Thoracic aorta (tissue), 2 donors: Measurements from ENCODE around the gene NDUFB5. TPM values are rescaled to one million over a fixed set of nuclear protein-coding genes. Genes with fewer than 3 reads are reported as not detected.
"Not testable (repeated sequence)": the region's sequence is repeated elsewhere in the genome, so short reads cannot be mapped to it uniquely, and the experiment has no call there.

Experiments used
- ATAC-seq: fragments of 150-250 bp; one replicate; pipeline ENCODE4 v1.8.0; 2017; ENCODE audit warnings: low read depth; ENCODE audit not compliant: insufficient number of reproducible peaks, low FRiP score
- DNase-seq: peaks from one replicate; pipeline ENCODE4 v3.0.0-alpha.2; 2020; ENCODE audit warnings: low spot score
- H3K27ac ChIP-seq, 2 donors: fragments of 200-600 bp; sonication (generic); 1 replicate in 1 of 2; 2 replicates in 1 of 2; pipeline ENCODE4 v1.5.1; 2016; ENCODE audit warnings: mild to moderate bottlenecking in 2 of 2, moderate library complexity in 2 of 2
- H3K27me3 ChIP-seq: fragments of 200-600 bp; sonication (generic); replicated peaks from 2 replicates; pipeline ENCODE4 v1.6.0; 2016; ENCODE audit warnings: mild to moderate bottlenecking; ENCODE audit not compliant: insufficient read depth
- H3K36me3 ChIP-seq: fragments of 200-600 bp; sonication (generic); one replicate; pipeline ENCODE4 v1.5.1; 2016
- H3K4me1 ChIP-seq, 2 donors: fragments of 200-600 bp; sonication (generic); 1 replicate in 1 of 2; 2 replicates in 1 of 2; pipeline versions ENCODE4 v1.5.1 to v1.6.0; 2016; ENCODE audit warnings: low read depth in 2 of 2, mild to moderate bottlenecking in 1 of 2; ENCODE audit not compliant: control insufficient read depth in 1 of 2
- H3K4me3 ChIP-seq: fragments of 200-600 bp; sonication (generic); 2 replicates; pipeline ENCODE4 v1.5.1; 2016; ENCODE audit warnings: mild to moderate bottlenecking
- H3K9me3 ChIP-seq: fragments of 200-600 bp; sonication (generic); 2 replicates; pipeline ENCODE4 v1.5.1; 2016
- total RNA-seq, 2 donors: library from RNA; depleted of rRNA; stranded (reverse); fragments of >200 nt; gene quantifications; one replicate each; pipeline versions ENCODE4 v1.1.0 to v1.2.3, GENCODE V29; 2016
- TF ChIP-seq, protein P1 (sequence below): fragments of 200-600 bp; sonication (generic); IDR thresholded peaks from one replicate; pipeline ENCODE4 v1.5.1; 2019; ENCODE audit warnings: antibody characterized with exemption

NDUFB5 gene
- total RNA-seq, 2 donors from 2014 or later, result 47.1 to 56.0 TPM

DNA sequence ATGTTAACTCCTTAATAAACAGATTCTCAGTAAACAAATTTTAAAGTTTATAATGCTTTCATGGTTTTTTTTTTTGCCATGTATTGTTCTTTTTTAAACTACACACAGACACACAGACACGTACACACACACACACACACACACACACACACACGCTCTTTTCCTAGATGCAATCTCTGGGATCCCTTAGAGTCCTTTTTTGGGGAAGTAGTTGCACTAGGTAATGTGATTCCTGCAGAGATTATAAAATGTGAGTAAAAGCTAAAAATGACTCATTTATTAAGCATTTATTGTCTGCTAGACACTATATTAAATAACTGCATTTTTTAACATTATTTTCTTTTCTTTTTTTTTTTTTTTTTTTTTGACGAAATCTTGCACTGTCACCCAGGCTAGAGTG is 19.9 kb downstream of the NDUFB5 start:
- Histone ChIP-seq H3K36me3 (peaks cover 19% of the 10 kb centered on the region), H3K27me3 (no peaks in the 10 kb centered on the region), H3K4me1 (no peaks in the 10 kb centered on the region), H3K9me3 (no peaks in the 10 kb centered on the region), H3K4me3 (no peak overlapping the region), H3K27ac (no peak overlapping the region)
- TF ChIP-seq, protein P1, sequence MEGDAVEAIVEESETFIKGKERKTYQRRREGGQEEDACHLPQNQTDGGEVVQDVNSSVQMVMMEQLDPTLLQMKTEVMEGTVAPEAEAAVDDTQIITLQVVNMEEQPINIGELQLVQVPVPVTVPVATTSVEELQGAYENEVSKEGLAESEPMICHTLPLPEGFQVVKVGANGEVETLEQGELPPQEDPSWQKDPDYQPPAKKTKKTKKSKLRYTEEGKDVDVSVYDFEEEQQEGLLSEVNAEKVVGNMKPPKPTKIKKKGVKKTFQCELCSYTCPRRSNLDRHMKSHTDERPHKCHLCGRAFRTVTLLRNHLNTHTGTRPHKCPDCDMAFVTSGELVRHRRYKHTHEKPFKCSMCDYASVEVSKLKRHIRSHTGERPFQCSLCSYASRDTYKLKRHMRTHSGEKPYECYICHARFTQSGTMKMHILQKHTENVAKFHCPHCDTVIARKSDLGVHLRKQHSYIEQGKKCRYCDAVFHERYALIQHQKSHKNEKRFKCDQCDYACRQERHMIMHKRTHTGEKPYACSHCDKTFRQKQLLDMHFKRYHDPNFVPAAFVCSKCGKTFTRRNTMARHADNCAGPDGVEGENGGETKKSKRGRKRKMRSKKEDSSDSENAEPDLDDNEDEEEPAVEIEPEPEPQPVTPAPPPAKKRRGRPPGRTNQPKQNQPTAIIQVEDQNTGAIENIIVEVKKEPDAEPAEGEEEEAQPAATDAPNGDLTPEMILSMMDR, result no peak
- DNase-seq (no peak), ATAC-seq (no peak)

DNA sequence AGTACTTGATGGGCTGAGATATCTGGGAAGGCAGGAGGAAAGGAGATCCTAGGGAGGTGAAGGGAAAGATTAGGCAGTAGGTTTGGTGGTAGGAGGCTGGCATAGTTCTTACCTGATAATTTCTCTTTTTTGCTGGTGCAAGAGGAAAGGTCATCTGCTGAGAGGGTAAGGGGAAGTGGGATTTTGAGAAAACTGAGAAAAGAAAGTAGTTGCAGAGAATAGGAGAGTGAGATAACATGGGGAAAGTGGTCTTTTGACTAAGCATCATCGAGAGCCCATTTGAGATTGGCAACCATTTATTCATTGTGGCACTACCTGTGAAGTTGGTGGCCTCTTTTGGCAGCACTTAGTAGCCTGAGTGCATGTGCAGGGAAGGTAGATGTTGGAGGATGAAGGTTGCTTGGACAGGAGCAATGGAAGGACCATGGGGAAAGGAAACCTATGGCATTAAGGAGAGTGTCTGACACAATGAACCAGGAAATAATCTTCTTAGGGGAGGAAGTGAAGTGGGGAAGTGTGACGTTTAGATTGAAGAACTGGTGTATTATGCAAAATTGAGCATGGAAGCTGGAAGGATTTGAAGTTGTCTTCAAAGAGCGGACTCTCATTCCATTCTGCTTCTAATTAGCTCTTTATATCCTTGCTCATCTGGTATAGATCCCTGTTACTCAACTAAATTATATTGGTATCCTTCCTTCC is 26.3 kb downstream of the NDUFB5 start:
- TF ChIP-seq, protein P1, result no peak
- Histone ChIP-seq H3K27ac (no peak overlapping the region), H3K27me3 (no peaks in the 10 kb centered on the region), H3K4me3 (no peak overlapping the region), H3K9me3 (no peaks in the 10 kb centered on the region), H3K4me1 (no peaks in the 10 kb centered on the region), H3K36me3 (no peaks in the 10 kb centered on the region)
- no peak for ATAC-seq
- DNase-seq, result no peak

DNA sequence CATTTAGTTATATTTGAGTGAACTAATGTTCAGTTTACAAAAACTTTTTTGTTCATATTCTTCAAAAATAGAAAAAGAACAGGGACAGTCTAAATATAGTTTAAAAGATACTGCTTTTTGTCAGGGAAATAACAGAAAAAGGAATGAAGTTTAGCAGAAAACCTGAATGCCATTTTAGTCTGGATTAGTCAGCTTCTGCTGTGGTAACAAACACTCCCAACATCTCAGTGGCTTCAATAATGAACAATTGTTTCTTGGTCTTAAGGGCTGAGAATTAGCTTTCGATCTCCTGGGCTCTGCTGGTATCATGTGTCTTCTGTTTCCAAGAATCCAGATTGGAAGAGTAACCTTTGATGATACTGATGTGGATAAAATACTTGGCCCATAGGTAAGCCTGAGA is 35.9 kb downstream of the NDUFB5 start:
- no peak for DNase-seq
- TF ChIP-seq, protein P1, result no peak
- Histone ChIP-seq H3K27me3 (no peaks in the 10 kb centered on the region), H3K9me3 (no peaks in the 10 kb centered on the region), H3K27ac (no peak overlapping the region), H3K4me3 (no peak overlapping the region), H3K4me1 (no peaks in the 10 kb centered on the region), H3K36me3 (no peaks in the 10 kb centered on the region)
- no peak for ATAC-seq

DNA sequence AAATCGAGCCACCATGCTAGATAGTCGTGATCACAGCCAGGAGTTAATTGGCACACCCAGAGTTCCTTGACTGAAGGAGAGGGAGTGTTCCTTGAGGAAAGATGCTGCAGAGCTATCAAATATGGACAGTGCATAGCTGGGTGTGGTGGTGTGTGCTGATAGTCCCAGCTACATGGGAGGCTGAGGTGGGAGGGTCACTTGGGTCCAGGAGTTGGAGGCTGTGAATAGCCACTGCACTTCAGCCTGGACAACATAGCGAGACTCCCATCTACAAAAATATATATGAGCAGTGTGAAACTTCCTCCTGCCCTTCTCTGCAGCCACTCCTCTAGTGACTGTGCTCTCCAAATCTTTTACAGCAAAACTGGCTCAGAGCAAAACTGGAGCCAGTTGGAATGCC is 38.3 kb downstream of the NDUFB5 start:
- ATAC-seq (no peak), DNase-seq (no peak)
- Histone ChIP-seq H3K4me3 (no peak overlapping the region), H3K27me3 (no peaks in the 10 kb centered on the region), H3K9me3 (no peaks in the 10 kb centered on the region), H3K4me1 (no peaks in the 10 kb centered on the region), H3K27ac (no peak overlapping the region), H3K36me3 (no peaks in the 10 kb centered on the region)
- TF ChIP-seq, protein P1, result no peak

DNA sequence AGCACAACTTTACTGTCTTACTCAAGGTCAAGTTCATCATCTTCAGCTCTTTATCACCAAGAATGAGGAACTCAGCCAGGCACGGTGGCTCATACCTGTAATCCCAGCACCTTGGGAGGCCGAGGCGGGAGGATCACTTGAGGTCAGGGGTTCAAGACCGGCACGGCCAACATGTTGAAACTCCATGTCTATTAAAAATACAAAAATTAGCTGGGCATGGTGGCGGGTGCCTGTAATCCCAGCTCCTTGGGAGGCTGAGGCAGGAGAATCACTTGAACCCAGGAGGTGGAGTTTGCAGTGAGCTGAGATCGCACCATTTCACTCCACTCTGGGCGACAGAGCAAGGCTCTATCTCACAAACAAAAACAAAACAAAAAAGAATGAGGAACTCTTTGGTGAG is 39.2 kb downstream of the NDUFB5 start:
- not testable (repeated sequence) for H3K4me3 ChIP-seq, H3K27ac ChIP-seq, H3K27me3 ChIP-seq, DNase-seq, H3K36me3 ChIP-seq, ATAC-seq, H3K9me3 ChIP-seq, H3K4me1 ChIP-seq

DNA sequence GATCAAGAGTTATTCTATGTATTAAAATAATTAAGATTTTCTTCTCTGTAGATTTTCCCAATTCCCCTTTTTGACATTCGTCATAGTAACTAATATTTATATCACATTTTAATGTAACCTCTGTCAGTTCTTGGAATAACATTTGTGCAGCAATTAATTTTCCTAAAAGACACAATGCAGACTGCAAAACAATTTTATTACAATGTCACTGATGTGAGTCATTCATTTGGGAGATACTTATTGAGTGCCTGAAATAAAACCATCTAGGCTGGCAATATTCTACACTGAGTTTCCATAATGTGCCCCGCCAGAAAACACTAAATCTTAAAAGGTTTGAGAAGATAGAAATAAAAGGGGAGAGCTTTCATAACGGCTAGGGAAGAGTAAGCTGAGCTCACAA is 41.6 kb downstream of the NDUFB5 start:
- Histone ChIP-seq H3K4me3 (no peak overlapping the region), H3K36me3 (no peaks in the 10 kb centered on the region), H3K27ac (no peak overlapping the region), H3K4me1 (no peaks in the 10 kb centered on the region), H3K9me3 (no peaks in the 10 kb centered on the region), H3K27me3 (no peaks in the 10 kb centered on the region)
- TF ChIP-seq, protein P1, result no peak
- no peak for ATAC-seq
- no peak for DNase-seq
